Testis (tissue), 3 donors: ENCODE measurements around the gene PTAFR. TPM values are rescaled to one million over a fixed set of nuclear protein-coding genes. Genes with fewer than 3 reads are reported as not detected.

ENCODE experiments used
- DNase-seq: peaks from one replicate; pipeline ENCODE4 v3.0.0-alpha.2; 2019
- H3K27ac ChIP-seq, 2 donors: fragments of 200-600 bp; sonication (generic); one replicate each; pipeline ENCODE4 v1.5.1; 2019
- H3K27me3 ChIP-seq: fragments of 200-600 bp; sonication (generic); one replicate; pipeline ENCODE4 v1.5.1; 2019
- H3K36me3 ChIP-seq: fragments of 200-600 bp; sonication (generic); one replicate; pipeline ENCODE4 v1.5.1; 2017; ENCODE audit warnings: low read depth; ENCODE audit errors: missing control alignments
- H3K4me1 ChIP-seq: fragments of 200-600 bp; sonication (generic); one replicate; pipeline ENCODE4 v1.5.1; 2019
- H3K4me3 ChIP-seq, 2 donors: fragments of 200-600 bp; sonication (generic); one replicate each; pipeline ENCODE4 v1.5.1; 2017 to 2019
- H3K9me3 ChIP-seq: fragments of 200-600 bp; sonication (generic); one replicate; pipeline ENCODE4 v1.5.1; 2017
- CTCF ChIP-seq, 3 experiments: fragments of 450-650 bp in 2 of 3; fragments of 200-600 bp in 1 of 3; sonication (generic) in 1 of 3; IDR thresholded peaks; one replicate each; pipeline ENCODE4 v1.5.1; 2016 to 2019; ENCODE audit warnings: antibody characterized with exemption in 3 of 3, mild to moderate bottlenecking in 2 of 3, moderate library complexity in 1 of 3
- POLR2A ChIP-seq: fragments of 450-650 bp; IDR thresholded peaks from one replicate; pipeline ENCODE4 v1.6.1; 2017; ENCODE audit warnings: antibody characterized with exemption, mild to moderate bottlenecking, moderate library complexity
- WGBS, 2 donors: methylation state at CpG; one replicate each; pipeline ENCODE4 v1.1.5; 2018; 5-methylcytosine and 5-hydroxymethylcytosine counted together
- intact Hi-C: fragments of 100-400 bp; cut with DNase I; formaldehyde crosslinking; loops from one replicate; pipeline ENCODE4 v1.15.1; 2023; ENCODE audit warnings: low total_unique reads
- polyA plus RNA-seq: library from polyadenylated mRNA; stranded (reverse); fragments of 350-450 nt; fragmentation: Illumina TruSeq; extraction: RNeasy Lipid Tissue Mini Kit (QIAGEN cat#74804); gene quantifications from one replicate; pipeline ENCODE4 v1.2.3, GENCODE V29; 2014; ENCODE audit warnings: low read depth, low replicate concordance; ENCODE audit not compliant: insufficient read depth
- total RNA-seq, 2 donors: library from RNA; depleted of rRNA; stranded (reverse); fragments of >200 nt; gene quantifications; one replicate each; pipeline ENCODE4 v1.2.3, GENCODE V29; 2016

PTAFR gene
- total and polyA plus RNA-seq, 3 donors from 2014 or later, result 0.94 to 4.9 (median 1.7) TPM

GRCh38 chr1:28156821-28157220, 19.7 kb downstream of the PTAFR start:
- no peak overlapping the region for H3K4me3 ChIP-seq
- H3K9me3 ChIP-seq, result no peaks in the 10 kb centered on the region
- H3K27ac ChIP-seq, result no peak overlapping the region
- TF ChIP-seq POLR2A (no peak), CTCF (IDR thresholded peaks at IDR 0.05) (no peak)
- WGBS, 2 donors, result 85 to 95% methylated on average over 3 to 4 of the region's 4 CpGs
- DNase-seq, result no peak
- H3K4me1 ChIP-seq, result peaks cover 2% of the 10 kb centered on the region
- intact Hi-C loops, result no loop called here
- no peaks in the 10 kb centered on the region for H3K36me3 ChIP-seq
- no peaks in the 10 kb centered on the region for H3K27me3 ChIP-seq

DNA sequence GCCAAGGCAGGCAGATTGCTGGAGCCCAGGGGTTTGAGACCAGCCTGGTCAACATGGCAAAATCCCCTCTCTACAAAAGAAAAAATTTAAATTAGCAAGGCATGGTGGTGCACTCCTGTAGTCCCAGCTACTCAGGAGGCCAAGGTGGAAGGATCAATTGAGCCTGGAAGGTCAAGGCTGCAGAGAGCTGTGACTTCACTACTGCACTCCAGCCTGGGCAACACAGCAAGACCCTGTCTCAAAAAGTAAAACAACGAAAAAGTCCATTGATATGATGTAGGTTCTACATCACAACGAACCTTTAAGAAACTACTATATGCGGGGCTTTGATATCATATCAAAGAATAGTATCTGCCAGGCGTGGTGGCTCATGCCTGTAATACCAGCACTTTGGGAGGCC, 20.9 kb downstream of the PTAFR start:
- H3K27ac ChIP-seq, result no peak overlapping the region
- no peaks in the 10 kb centered on the region for H3K9me3 ChIP-seq
- H3K4me1 ChIP-seq, result peaks cover under 1% of the 10 kb centered on the region
- intact Hi-C loops, result no loop called here
- TF ChIP-seq CTCF (IDR thresholded peaks at IDR 0.05) (no peak), POLR2A (no peak)
- no peak overlapping the region for H3K4me3 ChIP-seq
- H3K36me3 ChIP-seq, result no peaks in the 10 kb centered on the region
- no peaks in the 10 kb centered on the region for H3K27me3 ChIP-seq
- no peak for DNase-seq
- WGBS, 2 donors, result 93 to 97% methylated on average over 4 of the region's 4 CpGs

DNA sequence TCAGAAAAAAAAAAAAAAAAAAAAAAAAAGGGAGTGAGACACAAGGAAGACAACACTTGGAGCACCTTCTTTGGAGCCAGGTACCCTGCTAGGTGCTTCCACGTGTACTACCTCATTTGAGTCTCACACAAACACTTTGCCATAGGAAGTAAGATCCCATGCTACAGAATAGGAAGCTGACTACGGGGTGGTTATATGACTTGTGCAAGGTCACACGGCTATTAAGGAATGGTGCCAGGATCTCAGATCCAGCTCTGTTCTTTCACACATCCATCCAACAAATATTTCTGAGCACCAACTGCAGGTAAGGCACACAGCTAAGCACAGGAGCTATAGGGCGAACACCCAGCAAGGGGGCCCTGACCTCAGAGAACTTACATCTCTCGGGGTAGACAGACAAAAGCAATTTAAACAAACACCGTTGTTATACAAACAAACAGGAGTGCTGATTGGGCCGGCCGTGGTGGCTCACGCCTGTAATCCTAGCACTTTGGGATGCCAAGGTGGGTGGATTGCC, 22.4 kb downstream of the PTAFR start:
- no peaks in the 10 kb centered on the region for H3K27me3 ChIP-seq
- TF ChIP-seq CTCF (IDR thresholded peaks at IDR 0.05) (no peak), POLR2A (no peak)
- no peak overlapping the region for H3K27ac ChIP-seq
- no peaks in the 10 kb centered on the region for H3K36me3 ChIP-seq
- no peak overlapping the region for H3K4me3 ChIP-seq
- 82 to 88% methylated on average over 9 of the region's 9 CpGs for WGBS, 2 donors
- H3K9me3 ChIP-seq, result no peaks in the 10 kb centered on the region
- DNase-seq, result no peak
- intact Hi-C loops, result no loop called here
- H3K4me1 ChIP-seq, result no peaks in the 10 kb centered on the region

DNA sequence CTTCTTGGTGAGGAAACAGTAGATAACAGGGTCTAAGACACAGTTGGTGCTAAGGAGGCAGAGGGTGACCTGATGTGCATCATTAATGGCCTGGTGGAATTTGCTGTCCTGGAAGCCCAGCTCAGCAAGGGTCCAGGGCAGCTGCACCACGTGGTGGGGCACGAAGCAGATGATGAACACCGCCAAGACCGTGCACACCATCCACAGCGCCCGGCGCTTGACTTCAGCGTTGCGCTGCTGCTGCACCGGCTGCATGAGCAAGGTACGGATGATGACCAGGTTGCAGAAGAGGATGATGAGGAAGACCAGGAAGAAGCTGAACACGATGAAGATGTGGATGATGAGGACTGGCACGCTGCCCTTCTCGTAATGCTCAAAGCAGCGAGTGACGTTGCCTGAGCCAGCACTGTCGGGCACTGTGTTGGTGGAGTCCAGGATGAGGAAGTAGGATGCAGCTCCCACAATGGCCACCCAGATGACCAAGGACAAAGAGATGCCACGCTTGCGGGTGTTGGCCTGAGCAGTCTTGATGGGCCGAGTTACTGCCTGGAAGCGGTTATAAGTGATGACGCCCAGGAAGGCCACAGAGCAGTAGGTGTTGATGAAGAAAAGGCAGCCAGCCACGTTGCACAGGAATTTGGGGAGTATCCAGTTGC, 26.2 kb downstream of the PTAFR start:
- no peaks in the 10 kb centered on the region for H3K9me3 ChIP-seq
- no peaks in the 10 kb centered on the region for H3K36me3 ChIP-seq
- intact Hi-C loops, result no loop called here
- H3K4me3 ChIP-seq, result no peak overlapping the region
- H3K27me3 ChIP-seq, result no peaks in the 10 kb centered on the region
- H3K4me1 ChIP-seq, result no peaks in the 10 kb centered on the region
- DNase-seq, result no peak
- TF ChIP-seq CTCF (IDR thresholded peaks at IDR 0.05) (no peak), POLR2A (no peak)
- 93 to 94% methylated on average over 12 to 23 of the region's 23 CpGs for WGBS, 2 donors
- H3K27ac ChIP-seq, result no peak overlapping the region

DNA sequence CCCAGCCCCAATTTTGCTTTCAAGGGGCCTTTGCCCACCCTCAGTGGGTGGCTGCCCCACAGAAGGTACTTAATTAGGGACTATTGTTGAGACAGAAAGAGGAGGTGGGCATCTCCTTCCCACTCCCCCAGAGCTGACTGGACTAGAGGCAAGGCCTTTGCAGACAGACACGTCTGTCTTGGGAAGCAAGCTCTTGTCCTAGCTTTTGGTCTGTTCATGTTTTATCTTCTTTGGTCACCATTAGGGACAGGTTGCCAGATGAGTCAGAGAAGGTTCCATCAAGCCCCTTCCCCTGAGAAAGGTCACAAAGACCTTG, 27.7 kb downstream of the PTAFR start:
- TF ChIP-seq CTCF (IDR thresholded peaks at IDR 0.05), result no peak
- no peak for TF ChIP-seq POLR2A
- H3K27me3 ChIP-seq, result no peaks in the 10 kb centered on the region
- no peak for DNase-seq
- H3K4me1 ChIP-seq, result no peaks in the 10 kb centered on the region
- intact Hi-C loops, result no loop called here
- no peak overlapping the region for H3K27ac ChIP-seq
- no peak overlapping the region for H3K4me3 ChIP-seq
- no peaks in the 10 kb centered on the region for H3K9me3 ChIP-seq
- H3K36me3 ChIP-seq, result no peaks in the 10 kb centered on the region
- WGBS, 2 donors, result 80 to 91% methylated on average over 1 of the region's 1 CpG
